Measurements from ENCODE around the gene SMARCD3. TPM values are rescaled to one million over a fixed set of nuclear protein-coding genes. Genes with fewer than 3 reads are reported as not detected.

The SMARCD3 gene
- total and polyA plus RNA-seq, 2 of the 8 experiments (the other 6 are each of a cell fraction or from before 2014, with no cell fraction given), result 3.0 to 5.6 TPM

GRCh38 chr7:151212626-151213025, 35.9 kb downstream of the SMARCD3 start (continued):
- TF ChIP-seq CBX8 (IDR thresholded peaks at IDR 0.05; ENCODE audit: borderline replicate concordance, low read depth, low read length) (no peak), ASH2L (IDR thresholded peaks at IDR 0.05; ENCODE audit: low read length) (no peak), TCF12 (IDR thresholded peaks at IDR 0.05; ENCODE audit: low read depth, low read length) (no peak), SP2 (IDR thresholded peaks at IDR 0.05; ENCODE audit: low read length) (no peak), MAFK (IDR thresholded peaks at IDR 0.05; ENCODE audit: low read depth, low read length) (no peak), PHF8 (conservative IDR thresholded peaks at IDR 0.05; ENCODE audit: low read depth, low read length) (no peak)

All from H1 (cell line).